Effector memory CD4-positive, alpha-beta T cell (primary cell): ENCODE results near the gene MEIOC.

Experiments used
- DNase-seq, 3 donors: peaks; one replicate each; pipeline ENCODE4 v3.0.0-alpha.2; 2020
- H3K27ac ChIP-seq: 2 replicates; pipeline ENCODE4 v1.7.0; 2013; ENCODE audit warnings: mild to moderate bottlenecking, low read length, moderate library complexity; ENCODE audit not compliant: insufficient read depth, poor library complexity, severe bottlenecking
- H3K27me3 ChIP-seq: replicated peaks from 2 replicates; pipeline ENCODE4 v1.7.0; 2013; ENCODE audit warnings: mild to moderate bottlenecking, low read length; ENCODE audit not compliant: insufficient read depth, control insufficient read depth, poor library complexity, severe bottlenecking
- H3K36me3 ChIP-seq: 2 replicates; pipeline ENCODE4 v1.7.0; 2013; ENCODE audit warnings: mild to moderate bottlenecking, low read length, moderate library complexity; ENCODE audit not compliant: control insufficient read depth, insufficient read depth
- H3K4me1 ChIP-seq: 2 replicates; pipeline ENCODE4 v1.7.0; 2013; ENCODE audit warnings: low read length, mild to moderate bottlenecking; ENCODE audit not compliant: control insufficient read depth, insufficient read depth, poor library complexity, severe bottlenecking
- H3K4me3 ChIP-seq: 2 replicates; pipeline ENCODE4 v1.7.0; 2013; ENCODE audit warnings: low read length, low read depth, mild to moderate bottlenecking; ENCODE audit not compliant: insufficient read depth, poor library complexity, severe bottlenecking
- H3K9me3 ChIP-seq: 2 replicates; pipeline ENCODE4 v1.7.0; 2013; ENCODE audit warnings: mild to moderate bottlenecking, low read length, moderate library complexity; ENCODE audit not compliant: control insufficient read depth

Gene MEIOC

DNA sequence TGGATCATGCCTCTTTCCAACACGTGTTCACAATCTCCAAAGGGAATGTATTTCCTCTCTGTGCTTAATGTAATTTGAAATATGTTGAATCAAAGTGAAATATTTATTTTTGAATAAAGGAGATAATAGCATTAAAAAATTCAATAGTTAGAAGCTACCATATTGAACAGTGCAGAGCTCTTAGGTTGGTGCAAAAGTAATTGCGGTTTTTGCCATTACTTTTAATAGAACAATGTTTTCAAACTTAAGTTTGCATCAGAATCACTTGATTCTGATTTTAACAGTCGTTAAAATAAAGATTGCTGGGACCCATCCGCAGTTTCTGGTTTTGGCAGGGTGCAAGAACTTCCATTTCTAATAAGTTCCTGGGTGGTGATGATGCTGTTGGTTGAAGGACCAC, 10.0 kb upstream of the MEIOC start:
- Histone ChIP-seq H3K27me3 (peaks cover 2% of the 10 kb centered on the region), H3K27ac (no peak overlapping the region), H3K4me1 (no peaks in the 10 kb centered on the region), H3K4me3 (no peak overlapping the region), H3K36me3 (no peaks in the 10 kb centered on the region), H3K9me3 (no peaks in the 10 kb centered on the region)
- DNase-seq = no peak

DNA sequence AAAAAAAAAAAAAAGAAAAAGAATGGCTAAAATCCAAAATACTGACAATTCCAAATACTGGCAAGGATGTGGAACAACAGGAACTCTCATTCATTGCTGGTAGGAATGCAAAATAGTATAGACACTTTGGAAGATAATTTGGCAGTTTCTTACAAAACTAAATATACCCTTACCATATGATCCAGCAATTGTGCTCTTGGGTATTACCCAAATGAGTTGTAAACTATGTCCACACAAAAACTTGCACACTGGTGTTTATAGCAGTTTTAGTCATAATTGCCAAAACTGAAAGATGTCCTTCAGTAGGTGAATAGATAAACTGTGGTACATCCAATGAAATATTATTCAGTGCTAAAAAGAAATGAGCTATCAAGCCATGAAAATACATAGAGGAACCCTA, 8.5 kb upstream of the MEIOC start:
- H3K36me3 ChIP-seq = no peaks in the 10 kb centered on the region
- no peak overlapping the region for H3K27ac ChIP-seq
- no peak for DNase-seq
- H3K9me3 ChIP-seq = no peaks in the 10 kb centered on the region
- peaks cover 3% of the 10 kb centered on the region for H3K27me3 ChIP-seq
- no peak overlapping the region for H3K4me3 ChIP-seq
- no peaks in the 10 kb centered on the region for H3K4me1 ChIP-seq

DNA sequence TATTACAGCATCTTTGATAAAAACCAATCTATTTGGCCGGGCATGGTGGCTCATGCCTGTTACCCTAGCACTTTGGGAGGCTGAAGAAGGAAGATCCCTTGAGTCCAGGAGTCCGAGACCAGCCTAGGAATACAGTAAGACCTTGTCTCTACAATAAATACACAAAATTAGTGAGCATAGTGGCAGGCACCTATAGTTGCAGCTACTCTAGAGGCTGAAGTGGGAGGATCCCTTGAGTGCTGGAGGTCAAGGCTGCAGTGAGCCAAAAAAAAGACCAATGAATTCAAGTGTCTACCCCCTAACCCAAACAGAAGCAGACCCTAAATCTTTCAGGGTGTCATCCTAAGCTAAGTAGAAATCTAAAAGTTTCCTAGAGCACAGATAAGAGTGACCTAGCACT, 7.3 kb upstream of the MEIOC start:
- no peaks in the 10 kb centered on the region for H3K9me3 ChIP-seq
- H3K27ac ChIP-seq = no peak overlapping the region
- no peak overlapping the region for H3K4me3 ChIP-seq
- peaks cover 3% of the 10 kb centered on the region for H3K27me3 ChIP-seq
- DNase-seq = no peak
- no peaks in the 10 kb centered on the region for H3K4me1 ChIP-seq
- no peaks in the 10 kb centered on the region for H3K36me3 ChIP-seq

DNA sequence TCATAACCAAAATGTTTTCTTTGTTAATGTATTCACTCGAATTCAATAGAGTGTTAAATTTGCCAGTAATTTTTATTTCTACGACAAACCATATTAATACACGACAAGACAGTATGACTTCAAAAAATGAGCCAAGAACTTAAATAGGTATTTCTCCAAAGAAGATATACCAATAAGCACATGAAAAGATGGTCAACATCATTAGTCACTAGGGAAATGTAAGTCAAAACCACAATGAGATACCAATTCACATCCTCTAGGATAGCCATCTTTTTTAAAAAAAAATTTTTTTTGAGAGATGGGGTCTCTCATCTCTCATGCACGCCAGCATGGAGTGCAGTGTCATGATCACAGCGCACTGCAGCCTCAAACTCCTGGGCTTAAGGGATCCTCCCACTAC, 5.0 kb upstream of the MEIOC start:
- H3K4me3 ChIP-seq = no peak overlapping the region
- no peaks in the 10 kb centered on the region for H3K4me1 ChIP-seq
- no peaks in the 10 kb centered on the region for H3K36me3 ChIP-seq
- H3K27ac ChIP-seq = no peak overlapping the region
- peaks cover 9% of the 10 kb centered on the region for H3K27me3 ChIP-seq
- H3K9me3 ChIP-seq = no peaks in the 10 kb centered on the region
- DNase-seq = no peak

DNA sequence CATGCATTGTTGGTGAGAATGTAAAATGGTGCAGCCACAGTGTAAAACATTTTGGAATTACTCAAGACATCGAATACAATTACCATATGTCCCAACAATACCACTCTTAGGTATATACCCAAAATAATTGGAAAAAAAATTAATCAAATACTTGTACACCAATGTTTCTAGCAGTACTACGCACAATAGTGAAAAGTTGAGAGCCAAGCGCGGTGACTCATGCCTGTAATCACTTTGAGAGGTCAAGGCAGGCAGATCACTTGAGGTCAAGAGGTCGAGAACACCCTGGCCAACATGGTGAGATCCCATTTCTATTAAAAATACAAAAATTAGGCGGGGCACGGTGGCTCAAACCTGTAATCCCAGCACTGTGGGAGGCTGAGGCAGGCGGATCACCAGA, 3.5 kb upstream of the MEIOC start:
- Histone ChIP-seq H3K4me3 (no peak overlapping the region), H3K27me3 (peaks cover 16% of the 10 kb centered on the region), H3K36me3 (no peaks in the 10 kb centered on the region), H3K9me3 (no peaks in the 10 kb centered on the region), H3K27ac (no peak overlapping the region), H3K4me1 (no peaks in the 10 kb centered on the region)
- no peak for DNase-seq

DNA sequence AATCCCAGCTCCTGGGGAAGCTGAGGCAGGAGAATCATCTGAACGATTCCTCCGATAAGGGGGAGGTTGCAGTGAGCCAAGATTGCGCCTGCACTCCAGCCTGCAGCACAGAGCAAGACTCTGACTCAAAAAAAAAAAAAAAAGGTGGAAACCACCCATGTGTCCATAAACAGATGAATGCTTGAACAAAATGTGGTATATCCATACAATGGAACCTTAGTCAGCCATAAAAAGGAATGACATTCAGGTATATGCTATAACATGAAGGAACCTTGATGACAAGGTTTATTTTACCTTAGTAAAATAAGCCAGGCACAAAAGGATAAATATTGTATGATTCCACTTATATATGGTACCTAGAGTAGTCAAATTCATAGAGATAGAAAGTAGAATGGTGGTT, 2.9 kb upstream of the MEIOC start:
- no peak overlapping the region for H3K4me3 ChIP-seq
- no peak for DNase-seq
- no peaks in the 10 kb centered on the region for H3K4me1 ChIP-seq
- H3K36me3 ChIP-seq = no peaks in the 10 kb centered on the region
- peaks cover 19% of the 10 kb centered on the region for H3K27me3 ChIP-seq
- H3K27ac ChIP-seq = no peak overlapping the region
- H3K9me3 ChIP-seq = no peaks in the 10 kb centered on the region

DNA sequence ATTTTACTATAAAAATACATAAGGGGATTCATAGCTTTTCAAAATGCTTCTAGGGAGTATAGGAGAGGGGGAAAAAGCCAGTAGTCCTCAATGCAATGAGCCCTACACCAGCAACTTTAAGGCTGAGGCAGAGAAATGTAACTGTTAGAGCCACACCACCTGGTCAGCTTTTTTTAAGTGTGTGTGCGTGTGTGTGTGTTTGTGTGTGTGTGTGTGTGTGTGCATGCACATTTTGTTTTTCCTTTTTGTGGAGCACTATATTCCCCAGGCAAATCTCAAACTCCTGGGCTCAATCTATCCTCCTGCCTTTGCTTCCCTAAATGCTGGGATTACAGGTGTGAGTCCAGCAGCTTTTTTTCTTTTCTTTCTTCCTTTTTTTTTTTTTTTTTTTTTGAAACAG, 2.3 kb upstream of the MEIOC start:
- H3K4me1 ChIP-seq = no peaks in the 10 kb centered on the region
- H3K9me3 ChIP-seq = no peaks in the 10 kb centered on the region
- no peaks in the 10 kb centered on the region for H3K36me3 ChIP-seq
- DNase-seq = no peak
- peaks cover 19% of the 10 kb centered on the region for H3K27me3 ChIP-seq
- no peak overlapping the region for H3K27ac ChIP-seq
- no peak overlapping the region for H3K4me3 ChIP-seq

DNA sequence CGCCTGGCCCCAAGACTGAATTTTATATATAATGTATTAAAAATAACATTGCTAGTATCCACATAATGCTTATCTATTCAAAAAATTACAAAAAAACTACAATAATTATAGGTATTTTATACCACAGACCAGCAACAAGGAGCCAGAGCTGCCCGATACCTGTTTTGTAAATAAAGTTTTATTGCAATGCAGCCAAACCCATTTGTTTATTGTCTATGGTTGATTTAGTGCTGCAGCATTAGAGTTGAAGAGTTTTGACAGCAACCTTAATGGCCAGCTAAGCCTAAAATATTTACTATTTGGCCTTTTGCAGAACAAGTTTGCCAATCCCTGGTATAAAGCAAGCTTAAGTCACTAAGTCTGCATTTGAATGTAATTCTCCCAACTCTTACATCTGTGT, 5.6 kb downstream of the MEIOC start:
- Histone ChIP-seq H3K4me3 (no peak overlapping the region), H3K27ac (no peak overlapping the region), H3K27me3 (peaks cover 9% of the 10 kb centered on the region), H3K9me3 (no peaks in the 10 kb centered on the region), H3K4me1 (no peaks in the 10 kb centered on the region), H3K36me3 (no peaks in the 10 kb centered on the region)
- DNase-seq = no peak

DNA sequence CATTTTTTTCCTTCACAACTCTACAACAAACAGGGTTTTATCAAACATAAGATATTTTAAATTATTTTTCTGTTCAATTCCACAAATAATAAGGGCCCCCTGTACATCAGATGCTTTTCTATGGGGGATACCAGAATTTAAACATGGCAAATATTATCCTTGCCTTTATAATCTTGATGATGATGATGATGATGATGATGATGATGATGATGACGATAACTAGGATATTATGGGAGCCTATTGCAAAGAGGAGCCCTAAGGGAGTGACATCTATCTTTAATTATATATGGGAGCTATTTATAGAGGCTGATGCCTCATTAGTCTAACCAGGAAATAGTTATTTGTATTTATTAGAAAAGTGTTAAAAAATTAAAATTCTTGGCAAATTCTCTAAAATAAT, 6.8 kb downstream of the MEIOC start:
- Histone ChIP-seq H3K27me3 (no peaks in the 10 kb centered on the region), H3K4me1 (no peaks in the 10 kb centered on the region), H3K27ac (no peak overlapping the region), H3K4me3 (no peak overlapping the region), H3K36me3 (no peaks in the 10 kb centered on the region), H3K9me3 (no peaks in the 10 kb centered on the region)
- no peak for DNase-seq

DNA sequence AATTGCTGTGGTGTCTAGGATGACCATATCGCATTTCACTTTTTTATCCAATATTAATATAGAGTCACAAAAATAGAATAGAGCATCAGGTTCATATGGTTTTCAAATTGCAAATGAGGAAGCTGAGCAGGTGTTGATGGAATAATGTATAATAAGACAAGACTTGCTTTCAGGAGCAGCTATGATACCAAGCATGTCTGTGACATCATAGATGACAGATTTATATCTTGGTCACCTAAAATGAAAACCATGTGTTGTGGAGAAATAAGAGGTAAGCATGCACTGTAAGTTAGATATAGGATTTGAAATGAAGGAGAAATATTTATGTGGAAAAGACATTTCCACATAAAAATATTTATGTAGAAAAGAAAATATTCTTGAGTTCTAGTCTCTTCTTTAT, 8.6 kb downstream of the MEIOC start:
- no peaks in the 10 kb centered on the region for H3K36me3 ChIP-seq
- DNase-seq = no peak
- no peaks in the 10 kb centered on the region for H3K9me3 ChIP-seq
- H3K27me3 ChIP-seq = no peaks in the 10 kb centered on the region
- H3K4me3 ChIP-seq = no peak overlapping the region
- no peaks in the 10 kb centered on the region for H3K4me1 ChIP-seq
- no peak overlapping the region for H3K27ac ChIP-seq

DNA sequence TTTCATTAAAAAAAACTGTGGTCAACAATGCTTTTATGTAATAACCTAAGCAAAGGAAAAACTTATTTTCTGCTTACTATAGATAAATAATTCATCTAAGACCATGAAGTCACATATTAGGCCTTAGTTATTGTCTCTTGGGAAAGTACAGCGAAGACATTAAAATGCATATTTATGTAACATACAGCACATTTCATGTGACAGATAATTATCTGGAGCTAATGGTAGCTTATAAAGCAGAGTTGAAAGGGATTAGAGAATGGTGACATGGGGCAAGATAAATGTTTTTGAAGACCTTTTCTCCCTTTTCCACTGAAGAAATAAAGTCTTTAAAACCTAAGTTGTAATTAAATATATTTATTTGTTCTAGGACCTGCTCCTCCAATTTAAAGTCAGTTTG, 9.7 kb downstream of the MEIOC start:
- no peak overlapping the region for H3K27ac ChIP-seq
- H3K36me3 ChIP-seq = no peaks in the 10 kb centered on the region
- H3K27me3 ChIP-seq = no peaks in the 10 kb centered on the region
- no peak overlapping the region for H3K4me3 ChIP-seq
- DNase-seq = no peak
- no peaks in the 10 kb centered on the region for H3K4me1 ChIP-seq
- no peaks in the 10 kb centered on the region for H3K9me3 ChIP-seq
